Right lobe of liver (tissue), 4 donors: Measurements from ENCODE around the gene DHFR2.

ENCODE experiments used
- POLR2A ChIP-seq: fragments of 450-650 bp; IDR thresholded peaks from one replicate; pipeline ENCODE4 v1.6.1; 2017; ENCODE audit warnings: antibody characterized with exemption, mild to moderate bottlenecking
- TF ChIP-seq, protein P1 (sequence below), 4 donors: fragments of 200-600 bp in 3 of 4; fragments of 450-650 bp in 1 of 4; IDR thresholded peaks; one replicate each; pipeline versions ENCODE4 v1.5.1 to v1.8.0; 2016 to 2022; ENCODE audit warnings: antibody characterized with exemption in 4 of 4, mild to moderate bottlenecking in 2 of 4
- donor health status: DM: no; HTN: no; CAD: no.
- donor health status: DM: no; HTN: no; CAD: no.
- donor health status: DM: no; HTN: yes; CAD: no.

DNA sequence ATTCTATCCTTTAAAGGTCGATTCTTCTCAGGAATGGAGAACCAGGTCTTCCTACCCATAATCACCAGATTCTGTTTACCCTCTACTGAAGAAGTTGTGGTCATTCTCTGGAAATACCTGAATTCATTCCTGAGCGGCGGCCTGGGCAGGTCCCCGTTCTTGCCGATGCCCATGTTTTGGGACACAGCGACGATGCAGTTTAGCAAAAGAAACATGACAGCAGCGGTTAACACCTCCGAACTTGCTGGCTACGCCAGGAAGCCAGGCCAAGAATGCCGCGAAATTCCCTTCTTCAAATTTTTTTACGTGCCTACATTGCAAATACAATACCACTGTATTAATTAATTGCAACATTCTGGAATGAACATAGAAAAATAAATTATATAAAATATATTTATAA is 1.4 kb downstream of the DHFR2 start:
- TF ChIP-seq, protein P1, sequence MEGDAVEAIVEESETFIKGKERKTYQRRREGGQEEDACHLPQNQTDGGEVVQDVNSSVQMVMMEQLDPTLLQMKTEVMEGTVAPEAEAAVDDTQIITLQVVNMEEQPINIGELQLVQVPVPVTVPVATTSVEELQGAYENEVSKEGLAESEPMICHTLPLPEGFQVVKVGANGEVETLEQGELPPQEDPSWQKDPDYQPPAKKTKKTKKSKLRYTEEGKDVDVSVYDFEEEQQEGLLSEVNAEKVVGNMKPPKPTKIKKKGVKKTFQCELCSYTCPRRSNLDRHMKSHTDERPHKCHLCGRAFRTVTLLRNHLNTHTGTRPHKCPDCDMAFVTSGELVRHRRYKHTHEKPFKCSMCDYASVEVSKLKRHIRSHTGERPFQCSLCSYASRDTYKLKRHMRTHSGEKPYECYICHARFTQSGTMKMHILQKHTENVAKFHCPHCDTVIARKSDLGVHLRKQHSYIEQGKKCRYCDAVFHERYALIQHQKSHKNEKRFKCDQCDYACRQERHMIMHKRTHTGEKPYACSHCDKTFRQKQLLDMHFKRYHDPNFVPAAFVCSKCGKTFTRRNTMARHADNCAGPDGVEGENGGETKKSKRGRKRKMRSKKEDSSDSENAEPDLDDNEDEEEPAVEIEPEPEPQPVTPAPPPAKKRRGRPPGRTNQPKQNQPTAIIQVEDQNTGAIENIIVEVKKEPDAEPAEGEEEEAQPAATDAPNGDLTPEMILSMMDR (IDR thresholded peaks at IDR 0.05), result no peak
- no peak for TF ChIP-seq POLR2A
